Measurements from ENCODE around the gene ZKSCAN3. TPM values are rescaled to one million over a fixed set of nuclear protein-coding genes. Genes with fewer than 3 reads are reported as not detected.

ZKSCAN3 gene
- polyA plus RNA-seq, 1 donor from 2014 or later, result 14.9 TPM

DNA sequence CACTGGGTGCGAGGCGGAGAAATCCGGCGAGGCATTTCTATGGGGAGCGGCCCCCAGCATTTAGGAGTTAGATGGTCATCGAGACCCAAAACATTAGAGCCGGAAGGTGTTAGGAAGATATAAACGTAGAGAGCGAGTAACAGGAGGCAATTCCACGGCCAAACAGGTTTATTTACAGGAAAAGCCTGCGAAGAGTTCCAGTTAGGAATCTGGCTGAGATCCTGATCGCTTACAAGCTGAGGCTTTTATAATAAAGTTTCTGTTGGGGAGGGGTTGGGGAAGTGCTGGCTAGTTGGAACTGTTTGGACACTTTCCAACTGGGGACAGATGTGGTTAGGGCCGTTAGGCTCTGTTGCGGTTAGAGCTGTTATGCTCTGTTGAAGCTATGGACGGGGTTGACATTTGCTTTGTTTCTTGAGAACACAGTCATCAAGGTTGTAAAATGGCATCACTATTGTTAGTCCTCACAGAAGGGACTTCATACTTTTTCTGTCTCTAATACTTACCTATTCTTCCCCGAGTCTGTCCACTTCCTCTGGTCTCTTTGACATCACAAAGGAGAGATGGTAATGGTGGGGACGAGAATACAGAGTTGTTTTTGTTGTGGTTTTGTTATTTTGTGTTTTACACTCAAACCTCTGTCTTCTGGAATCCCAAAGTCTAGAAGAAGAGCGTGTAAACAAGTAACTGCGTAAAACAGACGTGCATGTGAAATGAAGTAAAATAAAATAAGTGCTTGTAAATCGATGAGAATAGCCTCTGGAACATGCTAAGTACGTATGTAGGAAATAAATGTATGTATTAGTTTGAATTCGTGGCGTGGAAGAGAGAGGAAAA, 13.2 kb upstream of the ZKSCAN3 start:
- H3K4me3 ChIP-seq (ENCODE audit: low read length), result peak overlapping the region; percentile 69
- no peaks in the 10 kb centered on the region for H3K9me2 ChIP-seq (ENCODE audit: insufficient read depth, low read length)
- no peak for TF ChIP-seq POLR2AphosphoS5 (IDR thresholded peaks at IDR 0.05)
- TF ChIP-seq, protein P1, sequence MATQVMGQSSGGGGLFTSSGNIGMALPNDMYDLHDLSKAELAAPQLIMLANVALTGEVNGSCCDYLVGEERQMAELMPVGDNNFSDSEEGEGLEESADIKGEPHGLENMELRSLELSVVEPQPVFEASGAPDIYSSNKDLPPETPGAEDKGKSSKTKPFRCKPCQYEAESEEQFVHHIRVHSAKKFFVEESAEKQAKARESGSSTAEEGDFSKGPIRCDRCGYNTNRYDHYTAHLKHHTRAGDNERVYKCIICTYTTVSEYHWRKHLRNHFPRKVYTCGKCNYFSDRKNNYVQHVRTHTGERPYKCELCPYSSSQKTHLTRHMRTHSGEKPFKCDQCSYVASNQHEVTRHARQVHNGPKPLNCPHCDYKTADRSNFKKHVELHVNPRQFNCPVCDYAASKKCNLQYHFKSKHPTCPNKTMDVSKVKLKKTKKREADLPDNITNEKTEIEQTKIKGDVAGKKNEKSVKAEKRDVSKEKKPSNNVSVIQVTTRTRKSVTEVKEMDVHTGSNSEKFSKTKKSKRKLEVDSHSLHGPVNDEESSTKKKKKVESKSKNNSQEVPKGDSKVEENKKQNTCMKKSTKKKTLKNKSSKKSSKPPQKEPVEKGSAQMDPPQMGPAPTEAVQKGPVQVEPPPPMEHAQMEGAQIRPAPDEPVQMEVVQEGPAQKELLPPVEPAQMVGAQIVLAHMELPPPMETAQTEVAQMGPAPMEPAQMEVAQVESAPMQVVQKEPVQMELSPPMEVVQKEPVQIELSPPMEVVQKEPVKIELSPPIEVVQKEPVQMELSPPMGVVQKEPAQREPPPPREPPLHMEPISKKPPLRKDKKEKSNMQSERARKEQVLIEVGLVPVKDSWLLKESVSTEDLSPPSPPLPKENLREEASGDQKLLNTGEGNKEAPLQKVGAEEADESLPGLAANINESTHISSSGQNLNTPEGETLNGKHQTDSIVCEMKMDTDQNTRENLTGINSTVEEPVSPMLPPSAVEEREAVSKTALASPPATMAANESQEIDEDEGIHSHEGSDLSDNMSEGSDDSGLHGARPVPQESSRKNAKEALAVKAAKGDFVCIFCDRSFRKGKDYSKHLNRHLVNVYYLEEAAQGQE (IDR thresholded peaks at IDR 0.05; ENCODE audit: borderline replicate concordance), result peak; percentile 31
- H3K9me3 ChIP-seq (ENCODE audit: low read length), result no peaks in the 10 kb centered on the region
- no peaks in the 10 kb centered on the region for H4K20me1 ChIP-seq (ENCODE audit: insufficient read depth)
- H2AFZ ChIP-seq (ENCODE audit: low read depth, low read length), result no peak overlapping the region
- H3K27me3 ChIP-seq (ENCODE audit: insufficient read depth, low read depth, low read length), result no peaks in the 10 kb centered on the region
- peak overlapping the region; percentile 100 for H3K27ac ChIP-seq (ENCODE audit: low read length)
- no peaks in the 10 kb centered on the region for H3K36me3 ChIP-seq (ENCODE audit: insufficient read depth, low read length)
- H3K9ac ChIP-seq (ENCODE audit: low read length), result peak overlapping the region; percentile 97
- peak overlapping the region; percentile 99 for H3K4me2 ChIP-seq (ENCODE audit: low read length)
- peaks cover 15% of the 10 kb centered on the region for H3F3A ChIP-seq (ENCODE audit: insufficient read depth, low read length, poor library complexity, severe bottlenecking)
- peaks cover 13% of the 10 kb centered on the region for H3K79me2 ChIP-seq (replicated peaks; ENCODE audit: insufficient read depth, low read length)

DNA sequence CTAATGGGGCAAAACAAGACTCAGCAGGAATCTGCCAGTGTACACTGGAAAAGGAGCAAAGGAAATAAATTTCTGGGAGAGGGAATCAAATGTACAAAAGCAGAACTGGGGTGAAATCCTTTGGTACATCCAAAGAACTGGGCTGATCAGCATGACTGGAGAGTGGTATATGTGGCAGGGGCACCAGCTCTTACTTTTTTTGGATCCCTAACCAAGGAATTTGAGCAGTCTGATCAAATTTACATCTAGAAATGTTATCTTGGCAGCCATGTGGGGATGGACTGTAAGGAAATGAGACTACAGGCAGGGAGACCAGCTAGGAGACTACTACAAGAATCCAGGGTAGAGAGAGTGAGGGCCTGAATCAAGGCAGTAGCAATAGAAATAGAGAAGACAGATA, 12.6 kb upstream of the ZKSCAN3 start:
- Histone ChIP-seq H3K9me3 (ENCODE audit: low read length) (no peaks in the 10 kb centered on the region), H3K27ac (ENCODE audit: low read length) (peak overlapping the region; percentile 100), H3K4me2 (ENCODE audit: low read length) (peak overlapping the region; percentile 99), H3K4me3 (ENCODE audit: low read length) (peak overlapping the region; percentile 69), H2AFZ (ENCODE audit: low read depth, low read length) (no peak overlapping the region), H4K20me1 (ENCODE audit: insufficient read depth) (no peaks in the 10 kb centered on the region), H3K27me3 (ENCODE audit: insufficient read depth, low read depth, low read length) (no peaks in the 10 kb centered on the region), H3K36me3 (ENCODE audit: insufficient read depth, low read length) (no peaks in the 10 kb centered on the region), H3K79me2 (replicated peaks; ENCODE audit: insufficient read depth, low read length) (peaks cover 13% of the 10 kb centered on the region), H3K9ac (ENCODE audit: low read length) (peak overlapping the region; percentile 97), H3K9me2 (ENCODE audit: insufficient read depth, low read length) (no peaks in the 10 kb centered on the region), H3F3A (ENCODE audit: insufficient read depth, low read length, poor library complexity, severe bottlenecking) (peaks cover 15% of the 10 kb centered on the region)
- TF ChIP-seq, protein P2, sequence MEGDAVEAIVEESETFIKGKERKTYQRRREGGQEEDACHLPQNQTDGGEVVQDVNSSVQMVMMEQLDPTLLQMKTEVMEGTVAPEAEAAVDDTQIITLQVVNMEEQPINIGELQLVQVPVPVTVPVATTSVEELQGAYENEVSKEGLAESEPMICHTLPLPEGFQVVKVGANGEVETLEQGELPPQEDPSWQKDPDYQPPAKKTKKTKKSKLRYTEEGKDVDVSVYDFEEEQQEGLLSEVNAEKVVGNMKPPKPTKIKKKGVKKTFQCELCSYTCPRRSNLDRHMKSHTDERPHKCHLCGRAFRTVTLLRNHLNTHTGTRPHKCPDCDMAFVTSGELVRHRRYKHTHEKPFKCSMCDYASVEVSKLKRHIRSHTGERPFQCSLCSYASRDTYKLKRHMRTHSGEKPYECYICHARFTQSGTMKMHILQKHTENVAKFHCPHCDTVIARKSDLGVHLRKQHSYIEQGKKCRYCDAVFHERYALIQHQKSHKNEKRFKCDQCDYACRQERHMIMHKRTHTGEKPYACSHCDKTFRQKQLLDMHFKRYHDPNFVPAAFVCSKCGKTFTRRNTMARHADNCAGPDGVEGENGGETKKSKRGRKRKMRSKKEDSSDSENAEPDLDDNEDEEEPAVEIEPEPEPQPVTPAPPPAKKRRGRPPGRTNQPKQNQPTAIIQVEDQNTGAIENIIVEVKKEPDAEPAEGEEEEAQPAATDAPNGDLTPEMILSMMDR (IDR thresholded peaks at IDR 0.05; ENCODE audit: poor library complexity, severe bottlenecking), result no peak
- TF ChIP-seq MXI1 (conservative IDR thresholded peaks at IDR 0.05; ENCODE audit: poor library complexity, severe bottlenecking) (no peak), EZH2 (IDR thresholded peaks at IDR 0.05; ENCODE audit: borderline replicate concordance, insufficient read depth, low read length, poor library complexity, severe bottlenecking) (no peak), EP300 (conservative IDR thresholded peaks at IDR 0.05; ENCODE audit: poor library complexity, severe bottlenecking) (no peak), TAF1 (IDR thresholded peaks at IDR 0.05; ENCODE audit: low read depth) (peak; percentile 17), RAD21 (conservative IDR thresholded peaks at IDR 0.05) (no peak), SMC3 (conservative IDR thresholded peaks at IDR 0.05; ENCODE audit: poor library complexity) (no peak), POLR2AphosphoS5 (IDR thresholded peaks at IDR 0.05) (peak; percentile 73)
- TF ChIP-seq, protein P1 (IDR thresholded peaks at IDR 0.05; ENCODE audit: borderline replicate concordance), result peak; percentile 28
